Thoracic aorta (tissue), 2 donors: Measurements from ENCODE around the gene POU6F2. TPM values are rescaled to one million over a fixed set of nuclear protein-coding genes. Genes with fewer than 3 reads are reported as not detected.
"Not testable (repeated sequence)": the region's sequence is repeated elsewhere in the genome, so short reads cannot be mapped to it uniquely, and the experiment has no call there.

Source experiments
- ATAC-seq: fragments of 150-250 bp; one replicate; pipeline ENCODE4 v1.8.0; 2017; ENCODE audit warnings: low read depth; ENCODE audit not compliant: insufficient number of reproducible peaks, low FRiP score
- DNase-seq: peaks from one replicate; pipeline ENCODE4 v3.0.0-alpha.2; 2020; ENCODE audit warnings: low spot score
- H3K27ac ChIP-seq, 2 donors: fragments of 200-600 bp; sonication (generic); 1 replicate in 1 of 2; 2 replicates in 1 of 2; pipeline ENCODE4 v1.5.1; 2016; ENCODE audit warnings: mild to moderate bottlenecking in 2 of 2, moderate library complexity in 2 of 2
- H3K27me3 ChIP-seq: fragments of 200-600 bp; sonication (generic); replicated peaks from 2 replicates; pipeline ENCODE4 v1.6.0; 2016; ENCODE audit warnings: mild to moderate bottlenecking; ENCODE audit not compliant: insufficient read depth
- H3K36me3 ChIP-seq: fragments of 200-600 bp; sonication (generic); one replicate; pipeline ENCODE4 v1.5.1; 2016
- H3K4me1 ChIP-seq, 2 donors: fragments of 200-600 bp; sonication (generic); 1 replicate in 1 of 2; 2 replicates in 1 of 2; pipeline versions ENCODE4 v1.5.1 to v1.6.0; 2016; ENCODE audit warnings: low read depth in 2 of 2, mild to moderate bottlenecking in 1 of 2; ENCODE audit not compliant: control insufficient read depth in 1 of 2
- H3K4me3 ChIP-seq: fragments of 200-600 bp; sonication (generic); 2 replicates; pipeline ENCODE4 v1.5.1; 2016; ENCODE audit warnings: mild to moderate bottlenecking
- H3K9me3 ChIP-seq: fragments of 200-600 bp; sonication (generic); 2 replicates; pipeline ENCODE4 v1.5.1; 2016
- CTCF ChIP-seq: fragments of 200-600 bp; sonication (generic); IDR thresholded peaks from one replicate; pipeline ENCODE4 v1.5.1; 2019; ENCODE audit warnings: antibody characterized with exemption
- total RNA-seq, 2 donors: library from RNA; depleted of rRNA; stranded (reverse); fragments of >200 nt; gene quantifications; one replicate each; pipeline versions ENCODE4 v1.1.0 to v1.2.3, GENCODE V29; 2016

Gene POU6F2
- total RNA-seq, 2 donors from 2014 or later = not detected

DNA sequence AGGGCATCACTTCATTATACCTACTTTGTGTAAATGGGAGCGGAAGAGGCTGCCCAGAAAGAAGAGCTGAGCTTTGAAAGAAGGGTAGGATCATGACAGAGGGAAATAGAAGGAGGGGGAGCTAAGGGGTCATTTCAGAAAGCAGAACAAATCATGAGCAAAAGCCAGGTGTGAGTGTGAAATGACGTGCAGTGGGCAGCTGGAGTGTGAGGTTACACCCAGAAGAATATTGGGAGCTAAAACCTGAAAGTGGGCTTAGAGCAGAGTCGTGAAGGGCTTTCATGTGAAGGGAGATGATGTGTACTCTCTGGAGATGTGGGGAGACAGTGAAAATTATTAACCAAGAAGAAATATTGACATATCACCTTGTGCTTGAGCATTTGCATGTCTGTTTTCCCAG, 343.5 kb downstream of the POU6F2 start:
- H3K27me3 ChIP-seq = no peaks in the 10 kb centered on the region
- TF ChIP-seq CTCF = no peak
- no peak overlapping the region for H3K4me3 ChIP-seq
- no peaks in the 10 kb centered on the region for H3K36me3 ChIP-seq
- H3K27ac ChIP-seq = no peak overlapping the region
- no peak for ATAC-seq
- no peaks in the 10 kb centered on the region for H3K9me3 ChIP-seq
- DNase-seq = no peak
- peaks cover 0 to 4% of the 10 kb centered on the region in 2 donors for H3K4me1 ChIP-seq

- DNase-seq = no peak
- Histone ChIP-seq H3K27me3 (no peaks in the 10 kb centered on the region), H3K36me3 (no peaks in the 10 kb centered on the region), H3K4me3 (no peak overlapping the region), H3K4me1 (no peaks in the 10 kb centered on the region), H3K27ac (no peak overlapping the region), H3K9me3 (no peaks in the 10 kb centered on the region)
- no peak for TF ChIP-seq CTCF
- no peak for ATAC-seq
Measured at GRCh38 chr7:39321909-39322498, 344.3 kb downstream of the POU6F2 start.

GRCh38 chr7:39324139-39324760, 346.5 kb downstream of the POU6F2 start:
- H3K36me3 ChIP-seq = no peaks in the 10 kb centered on the region

DNA sequence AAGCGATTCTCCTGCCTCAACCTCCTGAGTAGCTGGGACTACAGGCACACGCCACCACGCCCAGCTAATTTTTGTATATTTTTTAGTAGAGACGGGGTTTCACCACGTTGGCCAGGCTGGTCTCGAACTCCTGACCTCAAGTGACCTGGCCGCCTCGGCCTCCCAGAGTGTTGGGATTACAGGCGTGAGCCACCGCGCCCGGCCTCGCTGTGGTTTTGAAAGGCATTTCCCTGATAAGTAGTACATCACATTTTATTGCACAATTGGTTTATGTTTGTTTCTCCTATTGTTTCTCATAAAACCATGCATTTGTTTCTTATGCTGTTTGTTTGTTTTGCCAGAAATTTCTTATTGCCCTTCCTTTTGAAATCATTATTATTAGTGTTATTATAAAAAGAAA, 353.9 kb downstream of the POU6F2 start:
- H3K4me3 ChIP-seq, H3K27me3 ChIP-seq, H3K9me3 ChIP-seq, ATAC-seq, H3K36me3 ChIP-seq, DNase-seq, H3K4me1 ChIP-seq, H3K27ac ChIP-seq: not testable (repeated sequence)

More at GRCh38 chr7:39324139-39324760, 346.5 kb downstream of the POU6F2 start:
- Histone ChIP-seq H3K27me3 (no peaks in the 10 kb centered on the region), H3K4me3 (no peak overlapping the region), H3K27ac (no peak overlapping the region), H3K4me1 (no peaks in the 10 kb centered on the region), H3K9me3 (no peaks in the 10 kb centered on the region)
- no peak for TF ChIP-seq CTCF
- DNase-seq (no peak), ATAC-seq (no peak)

GRCh38 chr7:39332142-39332541, 354.4 kb downstream of the POU6F2 start:
- no peak for DNase-seq
- TF ChIP-seq CTCF = no peak

More at GRCh38 chr7:39332142-39332541, 354.4 kb downstream of the POU6F2 start:
- ATAC-seq = no peak
- no peaks in the 10 kb centered on the region for H3K27me3 ChIP-seq
- H3K4me1 ChIP-seq = no peaks in the 10 kb centered on the region
- no peaks in the 10 kb centered on the region for H3K36me3 ChIP-seq
- no peaks in the 10 kb centered on the region for H3K9me3 ChIP-seq
- no peak overlapping the region for H3K4me3 ChIP-seq
- no peak overlapping the region for H3K27ac ChIP-seq
